Stimulated activated naive CD4-positive, alpha-beta T cell (primary cell): ENCODE results near the gene ELMOD3.
A peak's percentile ranks its signal among the peaks of the same experiment; 100 is the strongest.
"Not testable (repeated sequence)": the region's sequence is repeated elsewhere in the genome, so short reads cannot be mapped to it uniquely, and the experiment has no call there.

Experiments
- DNase-seq, 6 experiments: peaks; one replicate each; lab custom pipeline; 2025; lab: John Stamatoyannopoulos, UW

ELMOD3 gene

DNA sequence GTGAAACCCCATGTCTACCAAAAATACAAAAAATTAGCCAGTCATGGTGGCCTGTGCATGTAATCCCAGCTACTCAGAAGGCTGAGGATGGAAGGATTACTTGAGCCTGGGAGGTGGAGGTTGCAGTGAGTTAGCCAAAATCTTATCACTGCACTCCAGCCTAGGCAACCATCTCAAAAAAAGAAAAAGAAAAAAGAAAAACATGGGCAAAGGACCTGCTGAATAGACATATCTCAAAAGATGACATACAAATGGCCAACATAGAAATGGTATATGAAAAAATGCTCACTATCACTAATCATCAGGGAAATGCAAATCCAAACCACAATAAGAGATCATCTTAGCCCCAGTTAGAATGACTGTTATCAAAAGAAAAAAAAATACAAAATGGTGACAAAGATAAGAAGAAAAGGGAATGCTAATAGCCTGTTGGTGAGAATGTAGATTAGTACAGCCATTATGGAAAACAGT is 25.4 kb upstream of the ELMOD3 start:
- no peak for DNase-seq

DNA sequence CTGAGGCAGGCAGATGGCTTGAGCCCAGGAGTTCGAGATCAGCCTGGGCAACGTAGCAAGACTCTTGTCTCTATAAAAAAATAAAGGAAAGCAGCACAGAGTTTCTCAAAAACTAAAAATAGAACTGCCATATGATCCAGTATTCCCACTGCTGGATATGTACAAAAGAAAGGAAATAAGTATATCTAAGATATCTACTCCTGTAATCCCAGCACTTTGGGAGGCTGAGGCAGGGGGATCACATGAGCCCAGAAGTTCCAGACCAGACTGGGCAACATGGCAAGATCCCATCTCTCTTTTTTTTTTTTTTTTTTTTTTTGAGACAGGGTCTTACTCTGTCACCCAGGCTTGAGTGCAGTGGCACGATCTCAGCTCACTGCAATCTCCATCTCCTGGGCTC is 24.9 kb upstream of the ELMOD3 start:
- not testable (repeated sequence) for DNase-seq

DNA sequence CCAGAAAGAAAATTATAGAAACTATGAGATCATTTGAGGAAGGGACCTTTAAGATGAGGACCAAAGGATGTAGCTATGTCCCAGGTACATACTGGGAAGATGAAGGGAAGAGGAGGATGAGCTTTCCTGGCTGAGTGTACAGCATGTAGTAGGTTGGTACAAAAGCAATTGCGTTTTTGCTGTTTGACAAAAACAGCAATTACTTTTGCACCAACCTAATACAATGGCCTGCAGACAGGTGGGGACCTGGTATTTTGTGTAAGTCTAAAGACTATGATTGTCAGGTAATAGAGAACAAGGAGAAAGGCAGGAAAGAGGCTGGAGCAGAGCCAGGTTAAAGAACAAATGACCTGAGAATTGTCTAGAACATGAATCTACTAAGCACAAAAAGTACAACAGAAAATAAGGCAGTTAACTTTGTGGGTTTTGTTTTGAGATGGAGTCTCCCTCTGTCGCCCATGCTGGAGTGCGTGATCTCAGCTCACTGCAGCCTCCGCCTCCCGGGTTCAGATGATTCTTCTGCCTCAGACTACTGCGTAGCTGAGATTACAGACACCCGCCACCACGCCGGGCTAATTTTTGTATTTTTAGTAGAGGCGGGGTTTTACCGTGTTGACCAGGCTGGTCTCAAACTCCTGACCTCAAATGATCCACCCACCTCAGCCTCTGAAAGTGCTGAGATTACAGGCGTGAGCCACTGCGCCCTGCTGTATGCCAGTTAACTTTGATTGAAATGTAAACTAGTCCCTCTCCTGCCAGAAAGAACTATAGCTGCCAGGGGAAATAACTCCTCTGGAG is 23.5 kb upstream of the ELMOD3 start:
- DNase-seq: no peak

DNA sequence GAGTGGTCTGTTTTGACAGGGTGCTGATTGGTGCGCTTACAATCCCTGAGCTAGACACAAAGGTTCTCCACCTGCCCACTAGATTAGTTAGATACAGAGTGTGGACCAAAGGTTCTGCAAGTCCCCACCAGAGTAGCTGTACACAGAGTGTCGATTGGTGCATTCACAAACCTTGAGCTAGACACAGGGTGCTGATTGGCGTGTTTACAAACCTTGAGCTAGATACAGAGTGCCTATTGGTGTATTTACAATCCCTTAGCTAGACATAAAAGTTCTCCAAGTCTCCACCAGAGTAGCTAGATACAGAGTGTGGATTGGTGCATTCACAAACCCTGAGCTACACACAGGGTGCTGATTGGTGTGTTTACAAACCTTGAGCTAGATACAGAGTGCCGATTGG is 20.7 kb upstream of the ELMOD3 start:
- DNase-seq: not testable (repeated sequence)

DNA sequence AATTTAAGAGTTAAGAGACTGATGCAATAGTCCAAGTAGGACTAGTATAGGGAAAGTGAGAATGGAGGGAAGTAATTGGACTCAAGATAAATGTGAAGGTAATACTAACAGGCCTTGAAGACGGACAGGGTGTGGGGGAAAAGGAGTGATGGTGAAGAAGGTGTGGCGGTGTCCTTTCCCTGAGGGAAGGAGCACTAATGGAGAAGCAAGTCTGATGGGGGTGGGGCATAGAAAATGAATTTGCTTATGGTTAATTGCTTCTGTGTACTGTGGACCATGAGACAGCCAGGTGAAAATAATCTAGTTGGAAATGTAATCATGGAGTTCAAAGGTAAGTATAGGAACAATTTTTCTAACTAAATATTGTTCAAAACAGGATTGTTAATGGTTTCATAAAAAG is 19.6 kb upstream of the ELMOD3 start:
- DNase-seq: no peak

DNA sequence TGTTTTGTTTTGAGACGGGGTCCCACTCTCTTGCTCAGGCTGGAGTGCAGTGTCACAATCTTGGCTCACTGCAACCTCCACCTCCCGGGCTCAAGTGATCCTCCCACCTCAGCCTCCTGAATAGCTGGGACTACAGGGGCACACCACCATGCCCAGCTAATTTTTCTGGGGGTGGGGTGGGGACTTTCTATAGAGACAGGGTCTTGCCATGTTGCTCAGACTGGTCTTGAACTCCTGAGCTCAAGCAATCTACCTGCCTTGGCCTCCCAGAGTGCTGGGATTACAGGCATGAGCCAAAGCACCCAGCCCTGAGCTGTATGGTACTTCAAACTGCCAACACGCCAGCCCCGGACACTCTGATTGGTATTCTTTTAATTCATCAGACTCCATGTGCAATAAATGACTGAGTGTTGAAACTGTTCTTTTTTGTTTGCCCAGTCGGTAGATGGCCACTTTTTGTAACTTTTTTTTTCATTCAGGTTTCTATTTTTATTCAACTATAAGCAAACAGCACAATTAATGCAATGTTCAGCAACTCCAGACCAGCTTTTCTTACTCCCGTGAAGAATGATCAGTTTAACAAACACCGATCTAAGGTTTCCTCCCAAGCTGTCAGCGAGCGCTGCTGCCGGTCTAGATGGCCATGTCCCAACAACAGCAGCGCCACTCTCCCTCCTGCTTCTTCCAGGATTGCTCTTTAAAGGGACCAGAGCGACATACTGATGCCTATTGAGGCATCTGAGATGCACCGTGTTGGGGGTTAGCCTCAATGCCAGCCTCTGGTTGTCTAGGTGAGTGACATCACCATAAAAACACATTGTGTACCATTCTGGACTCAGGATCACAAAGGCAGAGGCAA is 14.3 kb upstream of the ELMOD3 start:
- no peak for DNase-seq

DNA sequence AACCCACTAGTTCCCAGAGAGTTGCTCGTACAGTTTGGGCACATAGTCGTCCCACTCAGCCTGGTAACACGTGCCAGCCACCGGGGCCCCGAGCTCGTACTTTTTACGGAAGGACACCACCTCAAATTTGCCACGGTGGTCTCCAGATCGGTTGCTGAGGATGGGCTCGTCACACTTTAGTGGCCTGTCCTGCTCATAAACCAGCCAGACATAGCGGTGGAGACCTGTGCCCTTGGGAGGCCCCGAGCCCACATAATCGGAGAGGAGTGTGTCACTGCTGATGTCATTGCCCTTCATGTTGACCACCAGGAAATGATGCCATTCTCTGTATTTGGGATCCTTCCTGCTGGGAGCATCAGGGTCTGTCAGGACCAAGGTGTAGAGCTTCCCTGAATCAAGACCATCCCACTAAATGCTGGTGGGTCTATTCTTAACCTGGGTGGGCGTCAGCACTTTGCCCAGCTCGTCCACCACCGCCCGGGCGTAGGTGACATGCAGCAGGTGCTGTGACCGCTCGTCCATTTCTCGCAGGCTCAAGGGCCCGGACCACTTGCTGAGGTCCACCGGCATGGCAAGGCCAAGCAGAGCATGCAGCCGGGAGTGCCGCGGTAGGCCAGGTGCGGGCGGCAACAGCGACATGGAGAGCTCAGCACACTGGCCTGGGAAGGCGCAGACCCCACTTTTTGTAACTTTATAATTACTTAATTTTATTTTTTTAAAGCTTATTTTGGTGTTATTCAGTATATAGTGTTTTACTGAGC is 13.1 kb upstream of the ELMOD3 start:
- DNase-seq: no peak

DNA sequence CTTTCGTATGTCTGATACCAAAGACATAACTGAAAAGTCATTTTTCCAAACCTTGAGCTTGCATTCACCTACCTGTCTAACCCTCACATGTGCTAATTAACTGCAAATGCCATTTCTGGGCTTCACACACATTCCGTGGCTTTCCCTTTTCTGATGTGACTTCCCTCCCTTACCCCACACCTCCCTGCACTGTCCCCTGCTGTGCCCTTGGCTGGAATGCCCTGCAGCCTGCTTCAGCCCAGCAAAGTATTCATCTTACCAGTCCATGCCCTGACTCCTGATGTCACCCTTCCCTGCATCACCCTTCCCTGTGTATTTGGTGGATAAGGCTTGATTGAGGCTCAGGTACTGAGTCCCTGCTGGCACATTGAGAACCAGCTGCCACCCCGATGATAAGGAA is 12.4 kb upstream of the ELMOD3 start:
- DNase-seq: no peak

DNA sequence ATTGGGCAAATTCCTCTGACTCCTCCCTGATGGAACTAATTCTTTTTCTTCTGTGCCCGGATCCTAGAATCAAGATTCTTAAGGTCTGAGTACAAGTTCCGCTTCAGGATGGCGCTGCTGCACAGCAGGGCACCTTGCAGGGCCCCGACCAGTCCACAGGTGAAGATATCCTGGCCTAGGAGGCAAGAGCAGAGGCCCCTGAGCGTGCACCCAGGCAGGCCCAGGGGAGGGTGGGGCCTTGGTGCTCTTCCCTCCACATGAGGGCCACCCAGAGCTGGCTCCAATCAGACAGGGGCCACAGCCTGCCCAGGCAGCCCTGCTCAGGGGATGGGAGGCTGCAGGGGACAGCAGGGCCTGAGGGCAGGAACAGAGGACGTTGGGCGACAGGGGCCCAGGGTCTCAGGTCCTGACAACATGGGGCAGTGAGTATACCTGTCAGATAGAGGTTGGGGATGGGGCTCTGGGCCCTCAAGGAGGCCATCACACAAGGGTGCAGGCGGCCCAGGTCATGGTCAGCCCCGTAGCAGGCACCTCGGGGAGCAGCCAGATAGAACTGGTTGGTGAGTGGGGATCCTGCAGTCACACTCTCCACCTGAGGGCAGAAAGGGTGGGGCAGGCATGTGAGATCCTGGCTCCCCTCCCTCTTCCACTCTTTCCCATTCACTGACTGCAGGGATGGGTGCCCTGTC is 11.2 kb upstream of the ELMOD3 start:
- not testable (repeated sequence) for DNase-seq

DNA sequence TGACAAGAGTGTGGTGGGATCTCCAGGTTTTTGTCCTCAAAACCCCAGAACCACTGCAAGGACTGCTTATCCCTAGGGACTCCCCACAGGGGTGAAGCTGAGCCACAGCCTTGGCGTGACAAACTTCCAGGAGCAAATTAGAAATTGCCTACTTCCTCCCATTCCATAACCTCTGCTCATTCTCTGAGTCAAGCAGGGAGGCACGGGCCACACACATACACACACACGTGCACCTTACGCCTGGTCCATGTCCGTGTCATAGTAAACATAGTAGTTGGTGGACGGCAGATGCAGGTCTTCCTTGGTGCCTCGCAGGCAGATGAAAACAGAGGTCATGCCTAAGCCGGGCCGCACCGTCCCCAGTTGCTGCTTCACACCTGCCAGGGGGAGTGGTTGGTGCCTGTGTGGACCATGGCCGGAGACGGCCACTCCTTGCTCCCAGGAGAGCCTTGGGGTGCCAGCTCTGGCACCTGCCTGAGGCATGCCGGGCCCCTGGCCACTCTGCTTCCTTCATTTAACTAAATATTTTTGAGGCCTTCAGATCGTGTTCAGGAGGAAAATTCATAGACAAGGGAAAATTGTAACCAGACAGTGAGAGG is 10.1 kb upstream of the ELMOD3 start:
- DNase-seq: no peak

DNA sequence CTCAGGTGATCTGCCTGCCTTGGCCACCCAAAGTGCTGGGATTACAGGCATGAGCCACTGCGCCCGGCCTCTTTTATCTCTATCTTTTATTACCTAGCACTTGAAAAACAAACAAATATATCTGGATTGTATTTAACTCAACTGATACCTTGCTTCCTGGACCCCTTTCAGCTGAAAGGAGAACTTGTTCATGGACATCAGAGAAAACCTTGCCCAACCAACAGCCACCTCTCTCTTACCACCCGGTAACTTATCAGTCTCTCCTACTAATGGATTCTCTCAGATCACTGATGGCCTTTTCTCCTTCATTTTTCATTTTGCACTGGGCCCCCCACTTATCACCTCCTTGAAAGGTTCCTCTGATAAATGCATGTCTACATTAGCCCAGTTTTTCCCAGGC is 7.0 kb upstream of the ELMOD3 start:
- no peak for DNase-seq

DNA sequence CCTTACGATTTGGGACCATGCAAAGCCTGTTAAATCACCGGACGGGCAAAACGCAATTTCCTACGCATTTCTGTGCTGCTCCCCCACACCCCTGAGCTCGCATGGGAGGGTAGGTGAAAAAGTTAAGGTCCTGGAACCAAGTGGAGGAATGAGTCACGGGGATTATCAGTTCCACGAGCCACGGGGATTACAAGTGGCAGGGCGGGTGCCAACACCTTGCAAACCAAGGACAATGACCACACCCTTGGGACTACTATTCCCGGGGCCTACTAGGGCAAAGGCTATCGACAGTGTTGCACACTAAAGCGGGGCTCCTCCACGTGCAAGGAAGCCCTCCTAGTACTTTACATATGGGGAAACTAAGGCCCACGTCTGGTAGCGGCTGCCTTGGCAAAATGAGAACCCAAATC is 688 bp upstream of the ELMOD3 start:
- DNase-seq: peak in 1 of 6 experiments; percentile 27

DNA sequence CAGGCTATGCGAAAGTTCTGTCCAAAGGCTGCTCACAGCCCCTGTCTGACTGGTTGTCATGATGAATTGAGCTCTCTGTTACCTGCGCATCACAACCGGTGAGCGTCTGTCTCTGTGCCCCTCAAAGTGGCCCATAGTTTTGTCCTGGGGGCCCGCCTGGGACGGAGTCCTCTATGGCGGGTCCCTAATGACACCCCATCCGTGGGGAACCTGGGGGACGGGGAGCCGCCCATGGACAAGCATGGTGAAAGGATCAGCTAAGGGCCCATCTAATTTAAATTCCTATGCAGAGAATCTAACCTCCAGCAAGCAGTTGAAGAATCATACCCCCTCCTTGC is 473 bp downstream of the ELMOD3 start:
- no peak for DNase-seq

DNA sequence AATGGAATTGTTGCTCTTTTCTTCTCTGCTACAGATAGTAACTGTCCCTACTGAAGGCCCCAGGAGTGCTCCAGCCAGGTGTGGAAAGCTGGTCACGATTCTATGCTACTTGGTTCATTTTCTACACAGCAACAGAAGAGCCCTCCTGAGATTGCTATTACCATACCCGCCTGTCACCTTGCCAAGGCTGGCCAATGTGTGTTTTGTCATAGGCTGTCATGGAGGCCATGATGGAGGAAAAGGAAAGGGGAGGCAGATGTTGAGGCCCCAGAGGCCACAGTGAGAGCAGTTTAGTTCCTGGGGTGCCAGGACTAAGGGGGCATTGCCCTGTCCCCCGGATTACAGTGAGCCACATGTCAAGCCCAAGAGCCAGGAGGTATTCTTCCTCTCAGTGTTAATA is 952 bp downstream of the ELMOD3 start:
- DNase-seq: no peak

DNA sequence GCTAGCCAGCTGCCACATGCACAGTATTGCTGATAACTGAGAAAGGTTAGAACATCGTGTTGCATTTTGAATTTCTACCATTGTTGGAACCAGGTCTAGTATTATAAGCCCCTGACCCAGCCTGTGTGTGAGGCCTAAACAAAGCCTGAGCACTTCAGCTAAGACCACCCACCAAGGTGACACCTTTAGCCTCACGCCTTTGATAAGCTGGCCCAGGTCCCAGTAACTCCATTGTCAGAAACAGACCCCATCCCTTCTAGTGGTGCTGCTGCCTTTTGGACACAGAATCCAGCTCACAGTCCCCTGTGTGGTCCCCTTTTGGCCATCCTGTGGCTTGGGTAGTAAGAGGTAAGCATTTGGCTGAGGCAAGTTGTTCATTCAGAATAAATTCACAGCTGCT is 1.6 kb downstream of the ELMOD3 start:
- DNase-seq: no peak

DNA sequence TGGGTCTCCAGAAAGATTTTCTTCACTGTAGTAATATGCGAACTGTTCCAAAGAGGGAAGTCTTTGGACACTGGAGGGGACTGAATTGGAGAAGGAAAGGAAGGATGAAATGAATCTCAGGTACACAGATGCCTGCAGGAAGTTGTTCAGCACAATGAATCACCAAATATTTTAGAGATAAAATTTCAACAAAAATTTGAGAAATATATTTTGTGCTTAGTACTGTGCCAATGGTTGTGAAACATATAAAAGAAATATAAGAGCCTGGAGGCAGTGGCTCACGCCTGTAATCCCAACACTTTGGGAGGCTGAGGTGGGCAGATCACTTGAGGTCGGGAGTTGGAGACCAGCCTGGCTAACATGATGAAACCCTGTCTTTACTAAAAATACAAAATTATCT is 3.2 kb downstream of the ELMOD3 start:
- no peak for DNase-seq

DNA sequence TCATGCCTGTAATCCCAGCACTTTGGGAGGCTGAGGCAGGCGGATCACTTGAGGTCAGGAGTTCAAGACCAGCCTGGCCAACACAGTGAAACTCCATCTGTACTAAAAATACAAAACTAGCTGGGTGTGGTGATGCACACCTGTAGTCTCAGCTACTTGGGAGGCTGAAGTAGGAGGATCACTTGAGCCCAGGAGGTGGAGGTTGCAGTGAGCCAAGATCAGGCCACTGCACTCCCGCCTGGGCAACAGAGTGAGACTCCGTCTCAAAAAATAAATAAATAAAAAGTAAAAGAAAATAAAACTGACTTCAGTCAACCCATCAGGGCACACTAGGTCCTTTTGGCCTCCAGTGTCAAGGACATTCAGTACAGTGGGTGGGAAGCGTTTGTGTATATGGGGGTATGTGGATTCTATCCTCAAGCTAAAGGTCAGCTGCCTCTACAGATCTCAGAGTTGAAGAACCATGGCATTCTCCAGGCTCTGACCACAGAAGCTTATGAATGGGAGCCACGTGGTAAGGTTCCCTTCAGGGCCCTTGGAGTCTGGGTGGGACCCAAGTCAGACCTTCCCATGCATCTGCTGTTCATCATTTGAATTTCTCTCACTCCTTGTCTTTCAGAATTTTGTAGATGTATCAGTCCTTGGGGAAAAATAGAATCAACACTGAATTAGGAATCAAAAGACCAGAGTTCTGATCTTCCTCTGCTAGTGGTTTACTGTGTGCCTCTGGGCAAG is 8.3 kb downstream of the ELMOD3 start:
- DNase-seq: not testable (repeated sequence)

DNA sequence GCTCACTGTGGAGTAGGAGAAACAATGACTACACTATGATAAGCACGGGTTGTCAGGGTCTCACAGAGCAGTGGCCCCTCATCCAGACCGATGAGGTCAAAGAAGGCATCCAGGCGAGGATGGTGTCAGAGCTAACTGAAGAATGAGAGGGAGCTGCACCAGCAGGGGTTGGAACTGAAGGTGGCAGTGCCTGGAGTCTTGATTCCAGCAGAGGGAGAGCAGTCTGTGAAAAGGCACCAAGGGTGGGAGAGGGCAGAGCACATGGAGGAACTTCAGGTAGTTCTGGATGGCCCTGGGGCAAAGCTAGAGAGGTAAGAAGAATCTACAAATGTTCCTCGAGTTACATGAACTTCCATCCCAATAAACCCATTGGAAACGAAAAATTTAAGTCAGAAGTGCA is 12.6 kb downstream of the ELMOD3 start:
- DNase-seq: no peak

DNA sequence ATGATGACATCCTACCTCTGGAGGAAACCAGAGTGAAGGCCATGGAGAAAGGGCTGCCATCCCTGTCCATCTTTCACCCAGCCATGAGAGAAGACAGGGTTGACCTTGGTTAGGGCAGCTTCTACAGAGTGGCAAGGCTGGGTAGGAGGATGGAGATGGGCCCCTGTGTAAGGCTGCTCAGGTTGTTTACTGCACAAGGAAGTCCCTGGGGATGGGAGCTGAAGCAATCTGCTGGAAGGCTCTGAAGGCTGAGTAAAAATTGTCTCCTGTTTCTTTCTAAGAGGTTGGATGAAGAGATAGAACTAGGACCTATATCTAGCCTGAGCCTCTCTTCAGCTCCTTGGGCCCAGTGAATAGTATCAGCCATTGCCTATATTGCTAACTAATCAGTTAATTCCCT is 14.4 kb downstream of the ELMOD3 start:
- no peak for DNase-seq

DNA sequence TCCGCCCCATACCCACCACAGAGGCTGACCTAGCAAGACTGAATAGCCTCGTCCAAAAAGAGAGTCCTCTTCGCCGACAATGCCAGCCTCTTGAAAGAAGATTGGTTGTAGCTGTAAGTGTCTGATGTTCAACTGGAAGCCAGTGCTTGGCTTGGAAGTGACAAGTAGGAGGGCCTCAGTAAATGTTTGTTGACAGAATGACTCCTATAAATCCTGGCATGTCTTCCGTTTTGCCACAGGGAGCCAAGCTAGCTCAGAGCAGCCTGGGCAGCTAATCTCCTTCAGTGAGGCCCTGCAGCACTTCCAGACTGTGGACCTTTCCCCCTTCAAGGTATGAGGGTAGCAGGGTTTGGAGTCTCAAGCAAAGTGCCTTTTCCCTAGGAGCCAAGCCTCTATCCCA is 14.9 kb downstream of the ELMOD3 start:
- no peak for DNase-seq

DNA sequence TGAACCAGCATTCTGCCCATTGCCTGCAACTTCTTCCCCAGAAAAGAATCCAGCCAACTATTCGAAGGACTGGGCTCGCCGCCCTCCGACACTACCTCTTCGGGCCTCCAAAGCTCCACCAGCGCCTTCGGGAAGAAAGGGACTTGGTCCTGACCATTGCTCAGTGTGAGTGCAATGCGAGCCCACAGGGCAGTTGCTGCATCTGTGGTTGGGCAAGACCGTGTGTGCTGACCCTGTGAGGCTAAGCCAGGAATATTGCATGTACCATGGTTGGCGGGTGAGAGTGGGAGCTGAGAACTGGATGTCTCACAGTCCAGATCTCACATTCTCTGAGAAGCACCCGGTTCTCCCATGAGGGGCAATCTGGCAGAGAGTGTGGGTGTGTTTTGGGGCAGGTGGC is 16.5 kb downstream of the ELMOD3 start:
- no peak for DNase-seq
